OCI-LY3 (cell line): ENCODE measurements around the gene KCNE1.

Experiments used
- EZH2phosphoT487 ChIP-seq: fragments of 200-600 bp; shearing (Covaris generic); IDR thresholded peaks from 2 replicates; pipeline ENCODE4 v1.6.1; 2018; ENCODE audit warnings: antibody characterized with exemption, mixed run types, low read depth
- TF ChIP-seq, protein P1 (sequence below): fragments of 200-600, 300-600 bp; sonication (generic); IDR thresholded peaks from 2 replicates; pipeline ENCODE4 v1.5.1; 2014; ENCODE audit warnings: antibody characterized with exemption, low read length, low read depth

DNA sequence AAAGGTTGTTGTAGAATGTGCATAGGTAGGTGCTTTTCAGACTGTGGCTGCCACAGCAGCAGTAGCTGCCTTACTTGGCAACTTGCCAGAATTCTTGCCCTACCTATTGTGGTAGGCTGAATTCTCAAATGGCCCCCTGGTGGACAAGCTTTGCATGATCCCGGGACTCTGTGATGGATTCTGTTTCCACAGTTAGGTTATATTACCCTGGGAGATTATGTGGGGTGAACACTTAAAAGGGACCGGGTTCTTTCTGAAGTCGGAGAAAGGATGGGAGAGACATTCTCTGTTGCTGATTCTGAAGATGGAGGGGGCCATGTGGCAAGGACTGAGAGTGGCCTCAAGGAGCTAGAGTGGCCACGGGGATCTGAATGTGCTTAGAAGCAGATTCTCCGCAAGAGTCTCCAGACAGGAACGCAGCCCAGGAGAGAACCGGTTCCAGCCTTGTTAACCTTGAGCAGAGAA is 32.1 kb upstream of the KCNE1 start:
- TF ChIP-seq EZH2phosphoT487, result no peak
- TF ChIP-seq, protein P1, sequence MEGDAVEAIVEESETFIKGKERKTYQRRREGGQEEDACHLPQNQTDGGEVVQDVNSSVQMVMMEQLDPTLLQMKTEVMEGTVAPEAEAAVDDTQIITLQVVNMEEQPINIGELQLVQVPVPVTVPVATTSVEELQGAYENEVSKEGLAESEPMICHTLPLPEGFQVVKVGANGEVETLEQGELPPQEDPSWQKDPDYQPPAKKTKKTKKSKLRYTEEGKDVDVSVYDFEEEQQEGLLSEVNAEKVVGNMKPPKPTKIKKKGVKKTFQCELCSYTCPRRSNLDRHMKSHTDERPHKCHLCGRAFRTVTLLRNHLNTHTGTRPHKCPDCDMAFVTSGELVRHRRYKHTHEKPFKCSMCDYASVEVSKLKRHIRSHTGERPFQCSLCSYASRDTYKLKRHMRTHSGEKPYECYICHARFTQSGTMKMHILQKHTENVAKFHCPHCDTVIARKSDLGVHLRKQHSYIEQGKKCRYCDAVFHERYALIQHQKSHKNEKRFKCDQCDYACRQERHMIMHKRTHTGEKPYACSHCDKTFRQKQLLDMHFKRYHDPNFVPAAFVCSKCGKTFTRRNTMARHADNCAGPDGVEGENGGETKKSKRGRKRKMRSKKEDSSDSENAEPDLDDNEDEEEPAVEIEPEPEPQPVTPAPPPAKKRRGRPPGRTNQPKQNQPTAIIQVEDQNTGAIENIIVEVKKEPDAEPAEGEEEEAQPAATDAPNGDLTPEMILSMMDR, result peak; percentile 19
